Endothelial cell of umbilical vein (primary cell): ENCODE data around the gene ZC3HAV1. TPM values are rescaled to one million over a fixed set of nuclear protein-coding genes. Genes with fewer than 3 reads are reported as not detected.

Experiments
- BruUV-seq: library from RNA; stranded (reverse); fragments of 400-500 nt; replicated peaks from 2 replicates; lab custom pipeline; 2021; lab: Mats Ljungman, UMichigan
- CTCF ChIA-PET: fragments of 300-600, 350-600 bp; sonication (Branson Sonifier 250); formaldehyde crosslinking; loops from one replicate; lab custom pipeline; 2021; ENCODE audit warnings: antibody characterized with exemption, inconsistent platforms; lab: Charles Lee
- POLR2A ChIA-PET: fragments of 300-600, 350-600 bp; sonication (Branson Sonifier 250); formaldehyde crosslinking; loops from one replicate; lab custom pipeline; 2021; ENCODE audit warnings: antibody characterized with exemption, inconsistent platforms; lab: Charles Lee
- DNase-seq: peaks from one replicate; pipeline ENCODE4 v3.0.0-alpha.2; 2011; ENCODE audit warnings: low read depth, low spot score
- FAIRE-seq: peaks from 2 replicates; lab custom pipeline; 2011; peaks lifted over from hg19 to GRCh38; lab: Jason Lieb, UNC
- H2AFZ ChIP-seq: 2 replicates; pipeline ENCODE4 v1.6.0; 2012; ENCODE audit warnings: low read depth, low read length, control low read depth, inconsistent platforms
- H3K27ac ChIP-seq: 2 replicates; pipeline ENCODE4 v1.5.1; 2011; ENCODE audit warnings: low read depth, mild to moderate bottlenecking, control low read depth, low read length, moderate library complexity; ENCODE audit not compliant: insufficient read depth
- H3K27me3 ChIP-seq, 2 experiments: 2 replicates each; pipeline versions ENCODE4 v1.6.0 to v1.6.1; 2011; ENCODE audit warnings: low read length in 2 of 2, mixed read lengths in 1 of 2; ENCODE audit not compliant: control insufficient read depth in 2 of 2, insufficient read depth in 2 of 2
- H3K36me3 ChIP-seq, 2 experiments: 2 replicates in 1 of 2; 3 replicates in 1 of 2; pipeline ENCODE4 v1.5.1; 2011; ENCODE audit warnings: low read length in 2 of 2, mild to moderate bottlenecking in 1 of 2, moderate library complexity in 1 of 2; ENCODE audit not compliant: control insufficient read depth in 2 of 2, insufficient read depth in 2 of 2; ENCODE audit errors: extremely low read depth in 1 of 2
- H3K4me1 ChIP-seq: 3 replicates; pipeline ENCODE4 v1.5.1; 2011; ENCODE audit warnings: mild to moderate bottlenecking, low read length; ENCODE audit not compliant: control insufficient read depth, insufficient read depth; ENCODE audit errors: extremely low read depth
- H3K4me2 ChIP-seq: 2 replicates; pipeline ENCODE4 v1.6.1; 2011; ENCODE audit warnings: low read length, control low read depth, mixed read lengths; ENCODE audit not compliant: insufficient read depth
- H3K4me3 ChIP-seq, 3 experiments: fragments of 200-600 bp in 1 of 3; sonication (generic), shearing (Covaris generic) in 1 of 3; replicated peaks in 1 of 3; 2 replicates each; pipeline ENCODE4 v1.5.1; 2011 to 2016; ENCODE audit warnings: control low read depth in 3 of 3, low read length in 3 of 3, mild to moderate bottlenecking in 2 of 3, inconsistent platforms in 1 of 3, low read depth in 1 of 3, moderate library complexity in 1 of 3; ENCODE audit not compliant: insufficient read depth in 1 of 3
- H3K79me2 ChIP-seq: 2 replicates; pipeline ENCODE4 v1.6.0; 2012; ENCODE audit warnings: low read length, inconsistent platforms; ENCODE audit not compliant: control insufficient read depth, insufficient read depth
- H3K9ac ChIP-seq: replicated peaks from 2 replicates; pipeline ENCODE3; 2011; ENCODE audit warnings: low read length, control low read depth; ENCODE audit not compliant: insufficient read depth; ENCODE audit errors: extremely low read depth
- H3K9me1 ChIP-seq: replicated peaks from 3 replicates; pipeline ENCODE4 v1.6.0; 2011; ENCODE audit warnings: mild to moderate bottlenecking, low read length; ENCODE audit not compliant: control insufficient read depth, insufficient read depth; ENCODE audit errors: extremely low read depth
- H3K9me3 ChIP-seq: replicated peaks from 2 replicates; pipeline ENCODE4 v1.5.1; 2012; ENCODE audit warnings: low read length, inconsistent platforms; ENCODE audit not compliant: control insufficient read depth, insufficient read depth
- H4K20me1 ChIP-seq: replicated peaks from 2 replicates; pipeline ENCODE3; 2011; ENCODE audit warnings: mild to moderate bottlenecking, low read length; ENCODE audit not compliant: control insufficient read depth, insufficient read depth; ENCODE audit errors: extremely low read depth
- CTCF ChIP-seq, 2 donors: IDR thresholded peaks; 1 replicate in 1 of 2; 2 replicates in 1 of 2; pipeline ENCODE4 v1.5.1; 2011; ENCODE audit warnings: low read length in 2 of 2, mild to moderate bottlenecking in 2 of 2, moderate library complexity in 2 of 2, control low read depth in 1 of 2, inconsistent platforms in 1 of 2, low read depth in 1 of 2; ENCODE audit not compliant: insufficient read depth in 1 of 2; ENCODE audit errors: extremely low read depth in 1 of 2
- GATA2 ChIP-seq: IDR thresholded peaks from 2 replicates; pipeline ENCODE4 v1.7.0; 2011; ENCODE audit warnings: low read depth, mild to moderate bottlenecking, moderate library complexity, mixed read lengths, low read length; ENCODE audit not compliant: insufficient read length, insufficient read depth
- MYC ChIP-seq: IDR thresholded peaks from one replicate; pipeline ENCODE4 v1.6.1; 2011; ENCODE audit warnings: mild to moderate bottlenecking, low read depth, low read length
- POLR2AphosphoS5 ChIP-seq: IDR thresholded peaks from 2 replicates; pipeline ENCODE4 v1.6.1; 2012; ENCODE audit warnings: low read depth, mild to moderate bottlenecking, control low read depth, low read length, moderate library complexity; ENCODE audit not compliant: insufficient read depth
- dilution Hi-C: fragments of 300-500 bp; cut with MboI; formaldehyde crosslinking; loops from one replicate; pipeline ENCODE4 v1.15.0; 2019; ENCODE audit warnings: low sequenced_read_pairs; ENCODE audit not compliant: extremely low pct_ligation_motif_present
- intact Hi-C: fragments of 100-400 bp; cut with micrococcal nuclease; formaldehyde crosslinking; loops from one replicate; pipeline ENCODE4 v1.10.0; 2022
- polyA plus RNA-seq, 4 experiments: library from polyadenylated mRNA; depleted of rRNA in 3 of 4; stranded (reverse) in 3 of 4; unstranded in 1 of 4; fragments of >200 nt; gene quantifications; 2 replicates each; pipeline versions ENCODE4 v1.2.1 to v1.2.3, GENCODE V29; 2011 to 2012; ENCODE audit warnings: missing spikeins in 1 of 4
- total RNA-seq: library from RNA; stranded (reverse); gene quantifications from 2 replicates; pipeline ENCODE4 v1.2.3, GENCODE V29; 2021

ZC3HAV1 gene
- total and polyA plus RNA-seq, 2 donors (not counting 3 experiments of a cell fraction or from before 2014, with no cell fraction given), result 17.1 to 37.7 TPM

- Histone ChIP-seq H4K20me1 (no peaks in the 10 kb centered on the region), H3K4me2 (no peak overlapping the region), H3K9me1 (no peaks in the 10 kb centered on the region), H3K27ac (no peak overlapping the region), H3K36me3 (peaks cover 4 to 8% of the 10 kb centered on the region in 2 experiments), H3K79me2 (no peaks in the 10 kb centered on the region), H3K27me3 (no peaks in the 10 kb centered on the region), H3K4me3 (no peak overlapping the region), H3K9ac (no peak overlapping the region), H3K9me3 (no peaks in the 10 kb centered on the region), H2AFZ (no peak overlapping the region), H3K4me1 (peaks cover 8% of the 10 kb centered on the region)
- ChIA-PET CTCF (interaction anchor here (0.6 to 1.3 kb wide), 3 partner anchors 29 to 159 kb away, joined by 4 to 6 read pairs (median 5); no protein-coding TSS in a partner anchor), POLR2A (no interaction called here)
- TF ChIP-seq GATA2 (no peak), CTCF (IDR thresholded peaks at IDR 0.05; ENCODE audit: extremely low read depth in 1 of 2, insufficient read depth in 1 of 2, low read depth in 1 of 2, low read length in 2 of 2) (no peak), MYC (no peak), POLR2AphosphoS5 (no peak)
- dilution Hi-C loops (no loop called here), intact Hi-C loops (no loop called here)
- BruUV-seq, result TSS peak; percentile 22
- no peak for FAIRE-seq
- no peak for DNase-seq
These were observed 63.4 kb downstream of the ZC3HAV1 start for GRCh38 chr7:139046143-139046542.
